Frontal cortex (tissue), 4 donors: ENCODE measurements around the gene CLCN4. TPM values are rescaled to one million over a fixed set of nuclear protein-coding genes. Genes with fewer than 3 reads are reported as not detected.

Experiments used
- DNase-seq, 2 donors: peaks; one replicate each; pipeline ENCODE4 v3.0.0; 2012; ENCODE audit warnings: low spot score in 2 of 2
- FAIRE-seq: peaks from 2 replicates; lab custom pipeline; 2012; peaks lifted over from hg19 to GRCh38; lab: Jason Lieb, UNC
- total RNA-seq: library from RNA; depleted of rRNA; stranded (reverse); fragments of >200 nt; gene quantifications from one replicate; pipeline ENCODE4 v1.2.3, GENCODE V29; 2014
- donor health status: control.
- donor health status: control.
- donor health status: control.

The CLCN4 gene
- total RNA-seq, 1 donor from 2014 or later, result 84.8 TPM

- no peak for FAIRE-seq
- DNase-seq, result no peak
Measured at GRCh38 chrX:10186355-10186754, 29.6 kb downstream of the CLCN4 start.

GRCh38 chrX:10187421-10187820 lies 30.6 kb downstream of the CLCN4 start:
- FAIRE-seq (no peak), DNase-seq (no peak)

GRCh38 chrX:10189317-10190268 lies 32.8 kb downstream of the CLCN4 start:
- peak; percentile 34 to 41 for DNase-seq
- no peak for FAIRE-seq

GRCh38 chrX:10190367-10190766 lies 33.6 kb downstream of the CLCN4 start:
- DNase-seq, result peak; percentile 13 to 21
- FAIRE-seq, result peak; percentile 70

- no peak for FAIRE-seq
Measured at GRCh38 chrX:10193587-10193986, 36.8 kb downstream of the CLCN4 start.

GRCh38 chrX:10195425-10195824 lies 38.6 kb downstream of the CLCN4 start:
- FAIRE-seq, result no peak
- DNase-seq, result no peak

More at GRCh38 chrX:10193587-10193986, 36.8 kb downstream of the CLCN4 start:
- DNase-seq, result no peak

GRCh38 chrX:10195947-10196346 lies 39.2 kb downstream of the CLCN4 start:
- no peak for FAIRE-seq

GRCh38 chrX:10197279-10198210 lies 40.8 kb downstream of the CLCN4 start:
- no peak for DNase-seq
- no peak for FAIRE-seq

More at GRCh38 chrX:10195947-10196346, 39.2 kb downstream of the CLCN4 start:
- DNase-seq, result no peak

- DNase-seq (no peak), FAIRE-seq (no peak)
Measured at GRCh38 chrX:10198254-10198653, 41.5 kb downstream of the CLCN4 start.

- FAIRE-seq (no peak), DNase-seq (no peak)
Measured at GRCh38 chrX:10199212-10199611, 42.4 kb downstream of the CLCN4 start.

GRCh38 chrX:10203617-10204016 lies 46.8 kb downstream of the CLCN4 start:
- DNase-seq (no peak), FAIRE-seq (no peak)

- no peak for FAIRE-seq
- DNase-seq, result no peak
Measured at GRCh38 chrX:10206317-10206716, 49.5 kb downstream of the CLCN4 start.

- FAIRE-seq, result no peak
- no peak for DNase-seq
Measured at GRCh38 chrX:10208281-10208856, 51.6 kb downstream of the CLCN4 start.

- no peak for FAIRE-seq
- DNase-seq, result no peak
Measured at GRCh38 chrX:10208953-10209352, 52.2 kb downstream of the CLCN4 start.

- FAIRE-seq, result no peak
- no peak for DNase-seq
Measured at GRCh38 chrX:10212395-10212794, 55.6 kb downstream of the CLCN4 start.

GRCh38 chrX:10213716-10214115 lies 56.9 kb downstream of the CLCN4 start:
- DNase-seq (no peak), FAIRE-seq (no peak)

- no peak for DNase-seq
- FAIRE-seq, result no peak
Measured at GRCh38 chrX:10216208-10216607, 59.4 kb downstream of the CLCN4 start.

GRCh38 chrX:10217198-10217597 lies 60.4 kb downstream of the CLCN4 start:
- DNase-seq (no peak), FAIRE-seq (no peak)

- DNase-seq, result no peak
- FAIRE-seq, result no peak
Measured at GRCh38 chrX:10221651-10222050, 64.9 kb downstream of the CLCN4 start.

GRCh38 chrX:10223276-10223675 lies 66.5 kb downstream of the CLCN4 start:
- DNase-seq (no peak), FAIRE-seq (no peak)
